ENCODE results near the gene ASB9. TPM values are rescaled to one million over a fixed set of nuclear protein-coding genes. Genes with fewer than 3 reads are reported as not detected.

The ASB9 gene
- total and polyA plus RNA-seq, 4 donors, result 2.4 to 11.3 (median 2.9) TPM

GRCh38 chrX:15224747-15225146 lies 45.1 kb downstream of the ASB9 start:
- H3K9ac ChIP-seq (ENCODE audit: low read depth in 1 of 2, low read length in 2 of 2), result no peak overlapping the region
- TF ChIP-seq EGR1 (IDR thresholded peaks at IDR 0.05; ENCODE audit: low read depth in 2 of 2), result no peak
- 5% methylated on average over 1 of the region's 1 CpG for WGBS
- no peaks in the 10 kb centered on the region for H3K9me3 ChIP-seq (ENCODE audit: control insufficient read depth in 4 of 4, low read length in 3 of 4)
- H3K27me3 ChIP-seq (ENCODE audit: control insufficient read depth in 4 of 4, insufficient read depth in 4 of 4, low read length in 3 of 4), result peaks cover 0 to 3% (median 0%) of the 10 kb centered on the region in 4 donors
- DNase-seq (ENCODE audit: low spot score), result no peak
- H3K4me3 ChIP-seq (ENCODE audit: low read depth in 1 of 3, low read length in 3 of 3), result no peak overlapping the region
- no peak overlapping the region for H3K27ac ChIP-seq (ENCODE audit: low read depth in 1 of 2, low read length in 2 of 2)
- no peaks in the 10 kb centered on the region for H3K4me1 ChIP-seq (ENCODE audit: control insufficient read depth in 4 of 4, insufficient read depth in 4 of 4, low read length in 3 of 4)
- peaks cover 0 to 1% (median 0%) of the 10 kb centered on the region in 4 donors for H3K36me3 ChIP-seq (ENCODE audit: control insufficient read depth in 4 of 4, insufficient read depth in 3 of 4, low read depth in 1 of 4, low read length in 3 of 4)

- no peaks in the 10 kb centered on the region for H3K36me3 ChIP-seq (ENCODE audit: control insufficient read depth in 4 of 4, insufficient read depth in 3 of 4, low read depth in 1 of 4, low read length in 3 of 4)
- TF ChIP-seq, protein P1, sequence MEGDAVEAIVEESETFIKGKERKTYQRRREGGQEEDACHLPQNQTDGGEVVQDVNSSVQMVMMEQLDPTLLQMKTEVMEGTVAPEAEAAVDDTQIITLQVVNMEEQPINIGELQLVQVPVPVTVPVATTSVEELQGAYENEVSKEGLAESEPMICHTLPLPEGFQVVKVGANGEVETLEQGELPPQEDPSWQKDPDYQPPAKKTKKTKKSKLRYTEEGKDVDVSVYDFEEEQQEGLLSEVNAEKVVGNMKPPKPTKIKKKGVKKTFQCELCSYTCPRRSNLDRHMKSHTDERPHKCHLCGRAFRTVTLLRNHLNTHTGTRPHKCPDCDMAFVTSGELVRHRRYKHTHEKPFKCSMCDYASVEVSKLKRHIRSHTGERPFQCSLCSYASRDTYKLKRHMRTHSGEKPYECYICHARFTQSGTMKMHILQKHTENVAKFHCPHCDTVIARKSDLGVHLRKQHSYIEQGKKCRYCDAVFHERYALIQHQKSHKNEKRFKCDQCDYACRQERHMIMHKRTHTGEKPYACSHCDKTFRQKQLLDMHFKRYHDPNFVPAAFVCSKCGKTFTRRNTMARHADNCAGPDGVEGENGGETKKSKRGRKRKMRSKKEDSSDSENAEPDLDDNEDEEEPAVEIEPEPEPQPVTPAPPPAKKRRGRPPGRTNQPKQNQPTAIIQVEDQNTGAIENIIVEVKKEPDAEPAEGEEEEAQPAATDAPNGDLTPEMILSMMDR (IDR thresholded peaks at IDR 0.05; ENCODE audit: low read depth, low read length, missing input control), result no peak
- TF ChIP-seq, protein P2, sequence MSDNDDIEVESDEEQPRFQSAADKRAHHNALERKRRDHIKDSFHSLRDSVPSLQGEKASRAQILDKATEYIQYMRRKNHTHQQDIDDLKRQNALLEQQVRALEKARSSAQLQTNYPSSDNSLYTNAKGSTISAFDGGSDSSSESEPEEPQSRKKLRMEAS (IDR thresholded peaks at IDR 0.05), result no peak
- no peak for TF ChIP-seq YY1 (IDR thresholded peaks at IDR 0.05)
- TF ChIP-seq HNF4A (conservative IDR thresholded peaks at IDR 0.05), result no peak
- TF ChIP-seq TAF1 (conservative IDR thresholded peaks at IDR 0.05), result no peak
These were observed 48.6 kb downstream of the ASB9 start for GRCh38 chrX:15221321-15221720.

GRCh38 chrX:15217161-15217560 lies 52.7 kb downstream of the ASB9 start:
- no peaks in the 10 kb centered on the region for H3K4me1 ChIP-seq (ENCODE audit: control insufficient read depth in 4 of 4, insufficient read depth in 4 of 4, low read length in 3 of 4)
- H3K36me3 ChIP-seq (ENCODE audit: control insufficient read depth in 4 of 4, insufficient read depth in 3 of 4, low read depth in 1 of 4, low read length in 3 of 4), result no peaks in the 10 kb centered on the region
- peaks cover 0 to 6% (median 0%) of the 10 kb centered on the region in 4 donors for H3K27me3 ChIP-seq (ENCODE audit: control insufficient read depth in 4 of 4, insufficient read depth in 4 of 4, low read length in 3 of 4)
- no peak overlapping the region for H3K4me3 ChIP-seq (ENCODE audit: low read depth in 1 of 3, low read length in 3 of 3)
- 0% methylated on average over 1 of the region's 1 CpG for WGBS
- no peak overlapping the region for H3K27ac ChIP-seq (ENCODE audit: low read depth in 1 of 2, low read length in 2 of 2)
- no peak for TF ChIP-seq RAD21 (IDR thresholded peaks at IDR 0.05)
- no peak for TF ChIP-seq NR2F2 (IDR thresholded peaks at IDR 0.05)
- TF ChIP-seq RXRA (IDR thresholded peaks at IDR 0.05), result no peak
- no peak for TF ChIP-seq FOXA2 (IDR thresholded peaks at IDR 0.05)
- TF ChIP-seq TAF1 (conservative IDR thresholded peaks at IDR 0.05), result no peak
- TF ChIP-seq JUND (IDR thresholded peaks at IDR 0.05), result no peak
- TF ChIP-seq REST (IDR thresholded peaks at IDR 0.05), result no peak
- TF ChIP-seq, protein P2 (IDR thresholded peaks at IDR 0.05), result no peak
- no peak for TF ChIP-seq EGR1 (IDR thresholded peaks at IDR 0.05; ENCODE audit: low read depth in 2 of 2)
- TF ChIP-seq GABPA (IDR thresholded peaks at IDR 0.05 in 1 of 2, conservative IDR thresholded peaks at IDR 0.05 in 1 of 2), result no peak
- no peak for TF ChIP-seq FOXA1 (IDR thresholded peaks at IDR 0.05)
- TF ChIP-seq SP1 (IDR thresholded peaks at IDR 0.05), result no peak
- TF ChIP-seq HNF4A (conservative IDR thresholded peaks at IDR 0.05), result no peak
- TF ChIP-seq, protein P3, sequence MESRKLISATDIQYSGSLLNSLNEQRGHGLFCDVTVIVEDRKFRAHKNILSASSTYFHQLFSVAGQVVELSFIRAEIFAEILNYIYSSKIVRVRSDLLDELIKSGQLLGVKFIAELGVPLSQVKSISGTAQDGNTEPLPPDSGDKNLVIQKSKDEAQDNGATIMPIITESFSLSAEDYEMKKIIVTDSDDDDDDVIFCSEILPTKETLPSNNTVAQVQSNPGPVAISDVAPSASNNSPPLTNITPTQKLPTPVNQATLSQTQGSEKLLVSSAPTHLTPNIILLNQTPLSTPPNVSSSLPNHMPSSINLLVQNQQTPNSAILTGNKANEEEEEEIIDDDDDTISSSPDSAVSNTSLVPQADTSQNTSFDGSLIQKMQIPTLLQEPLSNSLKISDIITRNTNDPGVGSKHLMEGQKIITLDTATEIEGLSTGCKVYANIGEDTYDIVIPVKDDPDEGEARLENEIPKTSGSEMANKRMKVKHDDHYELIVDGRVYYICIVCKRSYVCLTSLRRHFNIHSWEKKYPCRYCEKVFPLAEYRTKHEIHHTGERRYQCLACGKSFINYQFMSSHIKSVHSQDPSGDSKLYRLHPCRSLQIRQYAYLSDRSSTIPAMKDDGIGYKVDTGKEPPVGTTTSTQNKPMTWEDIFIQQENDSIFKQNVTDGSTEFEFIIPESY (IDR thresholded peaks at IDR 0.05), result no peak
- no peak for TF ChIP-seq YY1 (IDR thresholded peaks at IDR 0.05)
- no peak for TF ChIP-seq HNF4G (IDR thresholded peaks at IDR 0.05)
- TF ChIP-seq, protein P4, sequence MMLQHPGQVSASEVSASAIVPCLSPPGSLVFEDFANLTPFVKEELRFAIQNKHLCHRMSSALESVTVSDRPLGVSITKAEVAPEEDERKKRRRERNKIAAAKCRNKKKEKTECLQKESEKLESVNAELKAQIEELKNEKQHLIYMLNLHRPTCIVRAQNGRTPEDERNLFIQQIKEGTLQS (IDR thresholded peaks at IDR 0.05), result no peak
- TF ChIP-seq, protein P1 (IDR thresholded peaks at IDR 0.05; ENCODE audit: low read depth, low read length, missing input control), result no peak
- no peak for DNase-seq (ENCODE audit: low spot score)
- no peak overlapping the region for H3K9ac ChIP-seq (ENCODE audit: low read depth in 1 of 2, low read length in 2 of 2)
- H3K9me3 ChIP-seq (ENCODE audit: control insufficient read depth in 4 of 4, low read length in 3 of 4), result no peaks in the 10 kb centered on the region

More at GRCh38 chrX:15221321-15221720, 48.6 kb downstream of the ASB9 start:
- Histone ChIP-seq H3K4me3 (ENCODE audit: low read depth in 1 of 3, low read length in 3 of 3) (no peak overlapping the region), H3K27me3 (ENCODE audit: control insufficient read depth in 4 of 4, insufficient read depth in 4 of 4, low read length in 3 of 4) (peaks cover 0 to 3% (median 0%) of the 10 kb centered on the region in 4 donors), H3K9me3 (ENCODE audit: control insufficient read depth in 4 of 4, low read length in 3 of 4) (no peaks in the 10 kb centered on the region), H3K4me1 (ENCODE audit: control insufficient read depth in 4 of 4, insufficient read depth in 4 of 4, low read length in 3 of 4) (no peaks in the 10 kb centered on the region), H3K9ac (ENCODE audit: low read depth in 1 of 2, low read length in 2 of 2) (no peak overlapping the region), H3K27ac (ENCODE audit: low read depth in 1 of 2, low read length in 2 of 2) (no peak overlapping the region)
- no peak for DNase-seq (ENCODE audit: low spot score)
